Suprapubic skin (tissue), 4 donors: ENCODE data around the gene DAB1. TPM values are rescaled to one million over a fixed set of nuclear protein-coding genes. Genes with fewer than 3 reads are reported as not detected.

ENCODE experiments used
- DNase-seq, 2 donors: peaks; one replicate each; pipeline ENCODE4 v3.0.0-alpha.2; 2019; ENCODE audit warnings: low spot score in 2 of 2
- H3K27ac ChIP-seq: fragments of 200-600 bp; sonication (generic); one replicate; pipeline ENCODE4 v1.5.1; 2019
- H3K27me3 ChIP-seq: fragments of 200-600 bp; sonication (generic); one replicate; pipeline ENCODE4 v1.5.1; 2019
- H3K36me3 ChIP-seq: fragments of 200-600 bp; sonication (generic); one replicate; pipeline ENCODE4 v1.5.1; 2019
- H3K4me1 ChIP-seq: fragments of 200-600 bp; sonication (generic); one replicate; pipeline ENCODE4 v1.5.1; 2019
- H3K4me3 ChIP-seq: fragments of 200-600 bp; sonication (generic); one replicate; pipeline ENCODE4 v1.5.1; 2019; ENCODE audit warnings: mild to moderate bottlenecking
- H3K9me3 ChIP-seq: fragments of 200-600 bp; sonication (generic); one replicate; pipeline ENCODE4 v1.5.1; 2019
- CTCF ChIP-seq, 2 donors: fragments of 200-600 bp in 1 of 2; fragments of 450-650 bp in 1 of 2; sonication (generic) in 1 of 2; IDR thresholded peaks; one replicate each; pipeline ENCODE4 v1.5.1; 2016 to 2019; ENCODE audit warnings: antibody characterized with exemption in 2 of 2, mild to moderate bottlenecking in 1 of 2, moderate library complexity in 1 of 2
- EP300 ChIP-seq: sonication (generic); formaldehyde crosslinking; IDR thresholded peaks from one replicate; pipeline ENCODE4 v1.6.1; 2017; ENCODE audit warnings: antibody characterized with exemption
- POLR2A ChIP-seq, 2 donors: fragments of 450-650 bp; IDR thresholded peaks; one replicate each; pipeline ENCODE4 v1.6.1; 2017; ENCODE audit warnings: antibody characterized with exemption in 2 of 2, mild to moderate bottlenecking in 2 of 2, moderate library complexity in 2 of 2
- POLR2AphosphoS5 ChIP-seq, 3 donors: sonication (generic); formaldehyde crosslinking; IDR thresholded peaks; one replicate each; pipeline ENCODE4 v1.6.1; 2017; ENCODE audit warnings: antibody characterized with exemption in 3 of 3
- WGBS: methylation state at CpG from one replicate; pipeline ENCODE4 v1.1.5; 2018; 5-methylcytosine and 5-hydroxymethylcytosine counted together
- total RNA-seq, 4 donors: library from RNA; depleted of rRNA; stranded (reverse); fragments of >200 nt; gene quantifications; one replicate each; pipeline ENCODE4 v1.1.0, GENCODE V29; 2016

DAB1 gene
- total RNA-seq, 4 donors from 2014 or later: 0.17 to 1.0 (median 0.30) TPM

- Histone ChIP-seq H3K4me3 (no peak overlapping the region), H3K27me3 (no peaks in the 10 kb centered on the region), H3K9me3 (no peaks in the 10 kb centered on the region), H3K4me1 (no peaks in the 10 kb centered on the region), H3K27ac (no peak overlapping the region), H3K36me3 (no peaks in the 10 kb centered on the region)
- DNase-seq: no peak
- WGBS: 67% methylated on average over 5 of the region's 5 CpGs
- no peak for TF ChIP-seq CTCF (IDR thresholded peaks at IDR 0.05)
- no peak for TF ChIP-seq EP300
- no peak for TF ChIP-seq POLR2A (IDR thresholded peaks at IDR 0.05)
- TF ChIP-seq POLR2AphosphoS5 (IDR thresholded peaks at IDR 0.05): no peak
Observed at GRCh38 chr1:57311006-57311405, 112.9 kb downstream of the DAB1 start.

- Histone ChIP-seq H3K9me3 (no peaks in the 10 kb centered on the region), H3K4me1 (no peaks in the 10 kb centered on the region), H3K27ac (no peak overlapping the region), H3K36me3 (no peaks in the 10 kb centered on the region), H3K4me3 (no peak overlapping the region), H3K27me3 (no peaks in the 10 kb centered on the region)
- DNase-seq: no peak
- 75% methylated on average over 2 of the region's 2 CpGs for WGBS
- TF ChIP-seq CTCF (IDR thresholded peaks at IDR 0.05) (no peak), EP300 (no peak), POLR2AphosphoS5 (IDR thresholded peaks at IDR 0.05) (no peak), POLR2A (IDR thresholded peaks at IDR 0.05) (no peak)
Observed at GRCh38 chr1:57309630-57310029, 114.2 kb downstream of the DAB1 start.

GRCh38 chr1:57307392-57308170 is 116.3 kb downstream of the DAB1 start:
- DNase-seq: no peak
- TF ChIP-seq CTCF (IDR thresholded peaks at IDR 0.05): no peak
- TF ChIP-seq EP300: no peak
- no peak for TF ChIP-seq POLR2A (IDR thresholded peaks at IDR 0.05)
- no peak for TF ChIP-seq POLR2AphosphoS5 (IDR thresholded peaks at IDR 0.05)
- H3K4me3 ChIP-seq: no peak overlapping the region
- WGBS: 69% methylated on average over 4 of the region's 4 CpGs
- no peaks in the 10 kb centered on the region for H3K4me1 ChIP-seq
- H3K27ac ChIP-seq: no peak overlapping the region
- no peaks in the 10 kb centered on the region for H3K27me3 ChIP-seq
- no peaks in the 10 kb centered on the region for H3K36me3 ChIP-seq
- H3K9me3 ChIP-seq: no peaks in the 10 kb centered on the region

GRCh38 chr1:57304591-57304990 is 119.3 kb downstream of the DAB1 start:
- 90% methylated on average over 3 of the region's 3 CpGs for WGBS
- Histone ChIP-seq H3K9me3 (no peaks in the 10 kb centered on the region), H3K4me3 (no peak overlapping the region), H3K27ac (no peak overlapping the region), H3K36me3 (no peaks in the 10 kb centered on the region), H3K4me1 (no peaks in the 10 kb centered on the region), H3K27me3 (no peaks in the 10 kb centered on the region)
- no peak for DNase-seq
- no peak for TF ChIP-seq EP300
- TF ChIP-seq CTCF (IDR thresholded peaks at IDR 0.05): no peak
- TF ChIP-seq POLR2A (IDR thresholded peaks at IDR 0.05): no peak
- no peak for TF ChIP-seq POLR2AphosphoS5 (IDR thresholded peaks at IDR 0.05)

GRCh38 chr1:57302812-57303596 is 120.9 kb downstream of the DAB1 start:
- TF ChIP-seq CTCF (IDR thresholded peaks at IDR 0.05): no peak
- no peak for TF ChIP-seq EP300
- TF ChIP-seq POLR2AphosphoS5 (IDR thresholded peaks at IDR 0.05): no peak
- no peak for TF ChIP-seq POLR2A (IDR thresholded peaks at IDR 0.05)
- no peak for DNase-seq
- H3K4me1 ChIP-seq: no peaks in the 10 kb centered on the region
- H3K36me3 ChIP-seq: no peaks in the 10 kb centered on the region
- H3K4me3 ChIP-seq: no peak overlapping the region
- H3K27ac ChIP-seq: no peak overlapping the region
- H3K27me3 ChIP-seq: no peaks in the 10 kb centered on the region
- 82% methylated on average over 4 of the region's 5 CpGs for WGBS
- no peaks in the 10 kb centered on the region for H3K9me3 ChIP-seq
